Neuron (in vitro differentiated cells): Measurements from ENCODE around the gene C7.
"Not testable (repeated sequence)": the region's sequence is repeated elsewhere in the genome, so short reads cannot be mapped to it uniquely, and the experiment has no call there.

Source experiments
- H2AFZ ChIP-seq: one replicate; pipeline ENCODE4 v1.6.1; 2013; ENCODE audit warnings: low read depth, mild to moderate bottlenecking, inconsistent platforms, low read length, moderate library complexity
- H3K27me3 ChIP-seq: one replicate; pipeline ENCODE4 v1.6.1; 2013; ENCODE audit warnings: low read length; ENCODE audit not compliant: insufficient read depth
- H3K36me3 ChIP-seq: one replicate; pipeline ENCODE4 v1.6.1; 2013; ENCODE audit warnings: low read length; ENCODE audit not compliant: insufficient read depth
- H3K4me1 ChIP-seq: one replicate; pipeline ENCODE4 v1.6.1; 2013; ENCODE audit warnings: low read length; ENCODE audit not compliant: insufficient read depth
- H3K4me3 ChIP-seq: 2 replicates; pipeline ENCODE4 v1.5.1; 2013; ENCODE audit warnings: mild to moderate bottlenecking, low read length, moderate library complexity
- H3K9me3 ChIP-seq: one replicate; pipeline ENCODE4 v1.6.1; 2013; ENCODE audit warnings: low read length

C7 gene

GRCh38 chr5:41012318-41012717 is 103.0 kb downstream of the C7 start:
- Histone ChIP-seq H3K9me3 (no peaks in the 10 kb centered on the region), H2AFZ (no peak overlapping the region), H3K4me3 (no peak overlapping the region), H3K27me3 (no peaks in the 10 kb centered on the region), H3K36me3 (no peaks in the 10 kb centered on the region), H3K4me1 (no peaks in the 10 kb centered on the region)

DNA sequence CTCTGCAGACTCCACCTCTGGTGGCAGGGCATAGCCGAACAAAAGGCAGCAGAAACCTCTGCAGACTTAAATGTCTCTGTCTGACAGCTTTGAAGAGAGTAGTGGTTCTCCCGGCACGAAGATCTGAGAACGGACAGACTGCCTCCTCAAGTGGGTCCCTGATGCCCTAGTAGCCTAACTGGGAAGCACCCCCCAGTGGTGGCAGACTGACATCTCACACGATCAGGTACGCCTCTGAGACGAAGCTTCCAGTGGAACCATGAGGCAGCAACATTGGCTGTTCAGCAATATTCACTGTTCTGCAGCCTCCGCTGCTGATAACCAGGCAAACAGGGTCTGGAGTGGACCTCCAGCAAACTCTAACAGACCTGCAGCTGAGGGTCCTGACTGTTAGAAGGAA is 113.3 kb downstream of the C7 start:
- not testable (repeated sequence) for H2AFZ ChIP-seq, H3K27me3 ChIP-seq, H3K4me3 ChIP-seq, H3K4me1 ChIP-seq, H3K36me3 ChIP-seq, H3K9me3 ChIP-seq
